Esophagus squamous epithelium (tissue), 4 donors: ENCODE data around the gene CALML5.

ENCODE experiments used
- CTCF ChIP-seq, 6 experiments: fragments of 450-650 bp in 4 of 6; fragments of 200-600 bp in 2 of 6; sonication (generic) in 2 of 6; IDR thresholded peaks; one replicate each; pipeline ENCODE4 v1.5.1; 2016 to 2019; ENCODE audit warnings: antibody characterized with exemption in 6 of 6, mild to moderate bottlenecking in 4 of 6, moderate library complexity in 4 of 6
- POLR2A ChIP-seq, 4 donors: fragments of 450-650 bp; IDR thresholded peaks; one replicate each; pipeline ENCODE4 v1.6.1; 2017; ENCODE audit warnings: antibody characterized with exemption in 4 of 4, mild to moderate bottlenecking in 4 of 4, moderate library complexity in 3 of 4

GRCh38 chr10:5511231-5511884, 12.0 kb upstream of the CALML5 start:
- TF ChIP-seq CTCF (IDR thresholded peaks at IDR 0.05) (no peak), POLR2A (IDR thresholded peaks at IDR 0.05) (no peak)
